Osteoblast (primary cell): ENCODE measurements around the gene TESPA1. TPM values are rescaled to one million over a fixed set of nuclear protein-coding genes. Genes with fewer than 3 reads are reported as not detected.

ENCODE experiments used
- DNase-seq: peaks from one replicate; pipeline ENCODE4 v3.0.0; 2011; ENCODE audit warnings: low spot score, mixed read lengths; ENCODE audit not compliant: insufficient read length; ENCODE audit errors: missing footprints
- H2AFZ ChIP-seq: 2 replicates; pipeline ENCODE4 v1.6.0; 2011; ENCODE audit warnings: mild to moderate bottlenecking, low read length
- H3K27ac ChIP-seq: 2 replicates; pipeline ENCODE4 v1.5.1; 2011; ENCODE audit warnings: mild to moderate bottlenecking, low read depth, low read length, moderate library complexity
- H3K27me3 ChIP-seq: 2 replicates; pipeline ENCODE4 v1.6.0; 2012; ENCODE audit warnings: mild to moderate bottlenecking, control low read depth, inconsistent platforms, low read length, moderate library complexity; ENCODE audit not compliant: insufficient read depth
- H3K36me3 ChIP-seq: 2 replicates; pipeline ENCODE4 v1.5.1; 2011; ENCODE audit warnings: mild to moderate bottlenecking, low read length, control low read depth, moderate library complexity; ENCODE audit not compliant: insufficient read depth
- H3K4me1 ChIP-seq: 2 replicates; pipeline ENCODE4 v1.5.1; 2011; ENCODE audit warnings: mild to moderate bottlenecking, low read length, control low read depth, moderate library complexity; ENCODE audit not compliant: insufficient read depth
- H3K4me2 ChIP-seq: 2 replicates; pipeline ENCODE4 v1.6.0; 2011; ENCODE audit warnings: mild to moderate bottlenecking, low read length; ENCODE audit not compliant: insufficient read depth
- H3K4me3 ChIP-seq: fragments of 200-600 bp; sonication (generic); 3 replicates; pipeline ENCODE4 v1.5.1; 2012; ENCODE audit warnings: mild to moderate bottlenecking, low read length, inconsistent platforms; ENCODE audit not compliant: insufficient read depth
- H3K79me2 ChIP-seq: 2 replicates; pipeline ENCODE4 v1.6.0; 2012; ENCODE audit warnings: mild to moderate bottlenecking, low read length, control low read depth, inconsistent platforms; ENCODE audit not compliant: insufficient read depth
- H3K9me3 ChIP-seq: 2 replicates; pipeline ENCODE4 v1.5.1; 2011; ENCODE audit warnings: low read depth, low read length, control low read depth
- H4K20me1 ChIP-seq: 2 replicates; pipeline ENCODE4 v1.6.0; 2012; ENCODE audit warnings: mild to moderate bottlenecking, low read length, control low read depth; ENCODE audit not compliant: insufficient read depth
- CTCF ChIP-seq: IDR thresholded peaks from 2 replicates; pipeline ENCODE4 v1.5.1; 2011; ENCODE audit warnings: mild to moderate bottlenecking, low read depth, low read length, moderate library complexity; ENCODE audit errors: extremely low read depth
- total RNA-seq: library from RNA; depleted of rRNA; stranded (reverse); fragments of >200 nt; gene quantifications from 2 replicates; pipeline ENCODE4 v1.2.3, GENCODE V29; 2012

Gene TESPA1
- total RNA-seq, 1 donor: not detected

- Histone ChIP-seq H3K27ac (no peak overlapping the region), H3K27me3 (no peaks in the 10 kb centered on the region), H3K4me1 (no peaks in the 10 kb centered on the region), H3K36me3 (no peaks in the 10 kb centered on the region), H2AFZ (no peak overlapping the region), H3K4me3 (no peak overlapping the region), H3K79me2 (no peaks in the 10 kb centered on the region), H3K9me3 (no peaks in the 10 kb centered on the region), H4K20me1 (no peaks in the 10 kb centered on the region), H3K4me2 (no peak overlapping the region)
- no peak for DNase-seq
- no peak for TF ChIP-seq CTCF
These were observed 16.8 kb upstream of the TESPA1 start for GRCh38 chr12:55001198-55001868.

GRCh38 chr12:54998958-54999510, 14.5 kb upstream of the TESPA1 start:
- Histone ChIP-seq H3K4me2 (no peak overlapping the region), H4K20me1 (no peaks in the 10 kb centered on the region), H2AFZ (no peak overlapping the region), H3K9me3 (no peaks in the 10 kb centered on the region), H3K27ac (no peak overlapping the region), H3K4me1 (no peaks in the 10 kb centered on the region), H3K79me2 (no peaks in the 10 kb centered on the region), H3K4me3 (no peak overlapping the region), H3K27me3 (no peaks in the 10 kb centered on the region), H3K36me3 (no peaks in the 10 kb centered on the region)
- TF ChIP-seq CTCF: no peak
- DNase-seq: no peak

- no peaks in the 10 kb centered on the region for H3K4me1 ChIP-seq
- no peak overlapping the region for H3K4me2 ChIP-seq
- H4K20me1 ChIP-seq: no peaks in the 10 kb centered on the region
- no peak overlapping the region for H3K4me3 ChIP-seq
- TF ChIP-seq CTCF: no peak
- no peaks in the 10 kb centered on the region for H3K27me3 ChIP-seq
- no peak overlapping the region for H3K27ac ChIP-seq
- H3K9me3 ChIP-seq: no peaks in the 10 kb centered on the region
- H2AFZ ChIP-seq: no peak overlapping the region
- no peaks in the 10 kb centered on the region for H3K79me2 ChIP-seq
- H3K36me3 ChIP-seq: no peaks in the 10 kb centered on the region
- DNase-seq: no peak
These were observed 13.5 kb upstream of the TESPA1 start for GRCh38 chr12:54997929-54998522.

GRCh38 chr12:54996205-54996604, 11.6 kb upstream of the TESPA1 start:
- Histone ChIP-seq H3K9me3 (no peaks in the 10 kb centered on the region), H3K79me2 (no peaks in the 10 kb centered on the region), H3K4me1 (no peaks in the 10 kb centered on the region), H3K4me2 (no peak overlapping the region), H3K4me3 (no peak overlapping the region), H4K20me1 (no peaks in the 10 kb centered on the region), H2AFZ (no peak overlapping the region), H3K27ac (no peak overlapping the region), H3K27me3 (no peaks in the 10 kb centered on the region), H3K36me3 (no peaks in the 10 kb centered on the region)
- no peak for TF ChIP-seq CTCF
- no peak for DNase-seq
